GM23338 (cell line): ENCODE results near the gene GLRA2. TPM values are rescaled to one million over a fixed set of nuclear protein-coding genes. Genes with fewer than 3 reads are reported as not detected.

Experiments
- ATAC-seq: fragments of 200-7000 bp; cut with Tn5 transposase; 3 replicates; pipeline ENCODE4 v1.9.1; 2020
- DNase-seq: peaks from one replicate; pipeline ENCODE4 v3.0.0-alpha.2; 2015; ENCODE audit warnings: low spot score
- H2AFZ ChIP-seq: fragments of 200-600 bp; sonication (generic); 2 replicates; pipeline ENCODE4 v1.8.0; 2016; ENCODE audit warnings: antibody characterized with exemption, mild to moderate bottlenecking, moderate library complexity
- H3F3A ChIP-seq: fragments of 200-600 bp; sonication (generic); replicated peaks from 2 replicates; pipeline ENCODE4 v1.8.0; 2017; ENCODE audit warnings: antibody characterized with exemption, mixed run types, low read depth
- H3K27ac ChIP-seq: fragments of 200-600 bp; sonication (generic); 2 replicates; pipeline ENCODE4 v1.6.1; 2016; ENCODE audit warnings: low read depth
- H3K27me3 ChIP-seq: fragments of 200-600 bp; sonication (generic); 2 replicates; pipeline ENCODE4 v1.8.0; 2016; ENCODE audit warnings: mild to moderate bottlenecking, mixed run types, moderate library complexity; ENCODE audit not compliant: insufficient read depth
- H3K36me3 ChIP-seq: fragments of 200-600 bp; sonication (generic); 2 replicates; pipeline ENCODE4 v1.8.0; 2016; ENCODE audit warnings: mild to moderate bottlenecking; ENCODE audit not compliant: insufficient read depth
- H3K4me1 ChIP-seq: fragments of 200-600 bp; sonication (generic); 2 replicates; pipeline ENCODE4 v1.8.0; 2016; ENCODE audit warnings: mild to moderate bottlenecking, moderate library complexity; ENCODE audit not compliant: insufficient read depth
- H3K4me2 ChIP-seq: fragments of 200-600 bp; sonication (generic); 2 replicates; pipeline ENCODE4 v1.7.1; 2017; ENCODE audit warnings: mixed run types
- H3K4me3 ChIP-seq: fragments of 200-600 bp; sonication (generic); 2 replicates; pipeline ENCODE4 v1.6.1; 2016; ENCODE audit warnings: mixed run types
- H3K79me2 ChIP-seq: fragments of 200-600 bp; sonication (generic); replicated peaks from 2 replicates; pipeline ENCODE4 v1.8.0; 2017; ENCODE audit warnings: mild to moderate bottlenecking; ENCODE audit not compliant: insufficient read depth
- H3K9me2 ChIP-seq: fragments of 200-600 bp; sonication (generic); 2 replicates; pipeline ENCODE4 v1.8.0; 2017; ENCODE audit not compliant: insufficient read depth
- H4K20me1 ChIP-seq: fragments of 200-600 bp; sonication (generic); replicated peaks from 2 replicates; pipeline ENCODE4 v1.8.0; 2017; ENCODE audit warnings: mild to moderate bottlenecking; ENCODE audit not compliant: insufficient read depth
- H3K27ac Mint-ChIP-seq: 2 replicates; pipeline ENCODE4 v1.8.0; 2020; ENCODE audit warnings: inconsistent platforms, mild to moderate bottlenecking, moderate library complexity, mixed read lengths
- H3K27me3 Mint-ChIP-seq: 3 replicates; pipeline ENCODE4 v1.8.0; 2022; ENCODE audit warnings: low read depth, mild to moderate bottlenecking, moderate library complexity, mixed read lengths, inconsistent platforms; ENCODE audit not compliant: insufficient read depth, poor library complexity
- H3K36me3 Mint-ChIP-seq: 3 replicates; pipeline ENCODE4 v1.8.0; 2021; ENCODE audit warnings: low read depth, mild to moderate bottlenecking, inconsistent platforms, moderate library complexity, mixed read lengths
- H3K4me1 Mint-ChIP-seq: 3 replicates; pipeline ENCODE4 v1.8.0; 2020; ENCODE audit warnings: mild to moderate bottlenecking, inconsistent platforms, mixed read lengths
- H3K4me3 Mint-ChIP-seq: 3 replicates; pipeline ENCODE4 v1.8.0; 2021; ENCODE audit warnings: moderate library complexity, mild to moderate bottlenecking, inconsistent platforms, mixed read lengths
- H3K9me3 Mint-ChIP-seq: 3 replicates; pipeline ENCODE4 v1.8.0; 2020; ENCODE audit warnings: moderate library complexity, mild to moderate bottlenecking, inconsistent platforms, mixed read lengths
- CREB1 ChIP-seq: fragments of 250-450 bp; sonication (Bioruptor Pico); IDR thresholded peaks from 2 replicates; pipeline ENCODE4 v1.5.0; 2020; ENCODE audit warnings: low read depth, mild to moderate bottlenecking, moderate library complexity
- ETS1 ChIP-seq: IDR thresholded peaks from 2 replicates; pipeline ENCODE4 v1.6.1; 2016; ENCODE audit warnings: antibody characterized with exemption
- EZH2 ChIP-seq: fragments of 200-600 bp; sonication (generic); IDR thresholded peaks from one replicate; pipeline ENCODE4 v1.8.0; 2017; ENCODE audit warnings: antibody characterized with exemption, mild to moderate bottlenecking, low read depth; ENCODE audit not compliant: unreplicated experiment
- EZH2phosphoT487 ChIP-seq: fragments of 200-600 bp; sonication (generic); IDR thresholded peaks from one replicate; pipeline ENCODE4 v1.8.1; 2018; ENCODE audit warnings: antibody characterized with exemption; ENCODE audit not compliant: unreplicated experiment
- JUNB ChIP-seq: IDR thresholded peaks from one replicate; pipeline ENCODE4 v1.6.1; 2016; ENCODE audit warnings: antibody characterized with exemption; ENCODE audit not compliant: unreplicated experiment
- NANOG ChIP-seq: IDR thresholded peaks from 2 replicates; pipeline ENCODE4 v1.6.1; 2016; ENCODE audit warnings: antibody characterized with exemption, borderline replicate concordance
- POLR2AphosphoS5 ChIP-seq: IDR thresholded peaks from 2 replicates; pipeline ENCODE4 v1.6.1; 2016; ENCODE audit warnings: antibody characterized with exemption, low read depth
- STAT1 ChIP-seq: IDR thresholded peaks from one replicate; pipeline ENCODE4 v1.6.1; 2016; ENCODE audit warnings: antibody characterized with exemption; ENCODE audit not compliant: unreplicated experiment
- ZNF114 ChIP-seq: fragments of 250-450 bp; sonication (Bioruptor Pico); IDR thresholded peaks from 2 replicates; pipeline ENCODE4 v1.5.0; 2020; ENCODE audit warnings: mild to moderate bottlenecking, moderate library complexity
- ZNF331 ChIP-seq: fragments of 250-450 bp; sonication (Bioruptor Pico); IDR thresholded peaks from 2 replicates; pipeline ENCODE4 v1.5.0; 2020; ENCODE audit warnings: low read depth, mild to moderate bottlenecking, moderate library complexity
- polyA plus RNA-seq: library from polyadenylated mRNA; unstranded; fragments of >200 nt; fragmentation: Nextera tagmentation; extraction: Ambion mirVana; gene quantifications from 2 replicates; pipeline ENCODE4 v1.2.1, GENCODE V29; 2016
- total RNA-seq: library from RNA; depleted of rRNA; stranded (reverse); fragments of >200 nt; shearing (Covaris generic); gene quantifications from 2 replicates; pipeline ENCODE4 v1.2.3, GENCODE V29; 2014
- TF ChIP-seq, protein P1 (sequence below), 2 experiments: fragments of 200-600 bp in 1 of 2; sonication (generic) in 1 of 2; conservative IDR thresholded peaks; 2 replicates each; pipeline versions ENCODE4 v1.5.1 to v1.6.1; 2016 to 2017; ENCODE audit warnings: antibody characterized with exemption in 2 of 2, low read depth in 2 of 2, mild to moderate bottlenecking in 2 of 2, moderate library complexity in 1 of 2
- TF ChIP-seq, protein P2 (sequence below): IDR thresholded peaks from one replicate; pipeline ENCODE4 v1.6.1; 2018; ENCODE audit warnings: antibody characterized with exemption; ENCODE audit not compliant: unreplicated experiment
- TF ChIP-seq, protein P3 (sequence below): fragments of 250-450 bp; sonication (Bioruptor Pico); IDR thresholded peaks from 2 replicates; pipeline ENCODE4 v1.5.0; 2020; ENCODE audit warnings: mild to moderate bottlenecking, moderate library complexity

The GLRA2 gene
- total and polyA plus RNA-seq, 2 experiments from 2014 or later, result not detected

DNA sequence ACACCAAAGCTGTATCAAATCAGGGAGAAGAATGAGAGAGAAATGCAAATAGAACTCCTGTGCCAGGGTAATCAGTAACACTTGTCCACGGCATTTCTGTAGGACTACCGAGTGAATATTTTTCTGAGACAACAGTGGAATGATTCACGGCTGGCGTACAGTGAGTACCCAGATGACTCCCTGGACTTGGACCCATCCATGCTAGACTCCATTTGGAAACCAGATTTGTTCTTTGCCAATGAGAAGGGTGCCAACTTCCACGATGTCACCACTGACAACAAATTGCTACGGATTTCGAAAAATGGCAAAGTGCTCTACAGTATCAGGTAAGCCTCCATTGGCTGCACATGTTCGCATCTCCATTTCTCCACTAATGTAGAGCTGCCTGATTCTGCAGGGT is 51.7 kb downstream of the GLRA2 start:
- Mint-ChIP-seq H3K4me1 (no peaks in the 10 kb centered on the region), H3K36me3 (no peaks in the 10 kb centered on the region)
- no peaks in the 10 kb centered on the region for H3K9me2 ChIP-seq

More for the DNA sequence above, 51.7 kb downstream of the GLRA2 start:
- no peak overlapping the region for H3K4me3 Mint-ChIP-seq
- Histone ChIP-seq H4K20me1 (no peaks in the 10 kb centered on the region), H3K27ac (no peak overlapping the region), H2AFZ (no peak overlapping the region), H3K79me2 (no peaks in the 10 kb centered on the region), H3K4me1 (no peaks in the 10 kb centered on the region), H3K4me3 (no peak overlapping the region), H3K4me2 (no peak overlapping the region), H3F3A (no peaks in the 10 kb centered on the region), H3K36me3 (no peaks in the 10 kb centered on the region), H3K27me3 (no peaks in the 10 kb centered on the region)
- ATAC-seq, result no peak
- no peak for DNase-seq
- TF ChIP-seq EZH2phosphoT487, result no peak
- no peak for TF ChIP-seq EZH2
- TF ChIP-seq, protein P1, sequence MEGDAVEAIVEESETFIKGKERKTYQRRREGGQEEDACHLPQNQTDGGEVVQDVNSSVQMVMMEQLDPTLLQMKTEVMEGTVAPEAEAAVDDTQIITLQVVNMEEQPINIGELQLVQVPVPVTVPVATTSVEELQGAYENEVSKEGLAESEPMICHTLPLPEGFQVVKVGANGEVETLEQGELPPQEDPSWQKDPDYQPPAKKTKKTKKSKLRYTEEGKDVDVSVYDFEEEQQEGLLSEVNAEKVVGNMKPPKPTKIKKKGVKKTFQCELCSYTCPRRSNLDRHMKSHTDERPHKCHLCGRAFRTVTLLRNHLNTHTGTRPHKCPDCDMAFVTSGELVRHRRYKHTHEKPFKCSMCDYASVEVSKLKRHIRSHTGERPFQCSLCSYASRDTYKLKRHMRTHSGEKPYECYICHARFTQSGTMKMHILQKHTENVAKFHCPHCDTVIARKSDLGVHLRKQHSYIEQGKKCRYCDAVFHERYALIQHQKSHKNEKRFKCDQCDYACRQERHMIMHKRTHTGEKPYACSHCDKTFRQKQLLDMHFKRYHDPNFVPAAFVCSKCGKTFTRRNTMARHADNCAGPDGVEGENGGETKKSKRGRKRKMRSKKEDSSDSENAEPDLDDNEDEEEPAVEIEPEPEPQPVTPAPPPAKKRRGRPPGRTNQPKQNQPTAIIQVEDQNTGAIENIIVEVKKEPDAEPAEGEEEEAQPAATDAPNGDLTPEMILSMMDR (conservative IDR thresholded peaks at IDR 0.05; ENCODE audit: low read depth in 2 of 2), result no peak
- no peak for TF ChIP-seq CREB1 (CRISPR knock-in tag)
- no peak for TF ChIP-seq ZNF114 (CRISPR knock-in tag)
- TF ChIP-seq JUNB, result no peak
- no peak for TF ChIP-seq POLR2AphosphoS5
- TF ChIP-seq, protein P2, sequence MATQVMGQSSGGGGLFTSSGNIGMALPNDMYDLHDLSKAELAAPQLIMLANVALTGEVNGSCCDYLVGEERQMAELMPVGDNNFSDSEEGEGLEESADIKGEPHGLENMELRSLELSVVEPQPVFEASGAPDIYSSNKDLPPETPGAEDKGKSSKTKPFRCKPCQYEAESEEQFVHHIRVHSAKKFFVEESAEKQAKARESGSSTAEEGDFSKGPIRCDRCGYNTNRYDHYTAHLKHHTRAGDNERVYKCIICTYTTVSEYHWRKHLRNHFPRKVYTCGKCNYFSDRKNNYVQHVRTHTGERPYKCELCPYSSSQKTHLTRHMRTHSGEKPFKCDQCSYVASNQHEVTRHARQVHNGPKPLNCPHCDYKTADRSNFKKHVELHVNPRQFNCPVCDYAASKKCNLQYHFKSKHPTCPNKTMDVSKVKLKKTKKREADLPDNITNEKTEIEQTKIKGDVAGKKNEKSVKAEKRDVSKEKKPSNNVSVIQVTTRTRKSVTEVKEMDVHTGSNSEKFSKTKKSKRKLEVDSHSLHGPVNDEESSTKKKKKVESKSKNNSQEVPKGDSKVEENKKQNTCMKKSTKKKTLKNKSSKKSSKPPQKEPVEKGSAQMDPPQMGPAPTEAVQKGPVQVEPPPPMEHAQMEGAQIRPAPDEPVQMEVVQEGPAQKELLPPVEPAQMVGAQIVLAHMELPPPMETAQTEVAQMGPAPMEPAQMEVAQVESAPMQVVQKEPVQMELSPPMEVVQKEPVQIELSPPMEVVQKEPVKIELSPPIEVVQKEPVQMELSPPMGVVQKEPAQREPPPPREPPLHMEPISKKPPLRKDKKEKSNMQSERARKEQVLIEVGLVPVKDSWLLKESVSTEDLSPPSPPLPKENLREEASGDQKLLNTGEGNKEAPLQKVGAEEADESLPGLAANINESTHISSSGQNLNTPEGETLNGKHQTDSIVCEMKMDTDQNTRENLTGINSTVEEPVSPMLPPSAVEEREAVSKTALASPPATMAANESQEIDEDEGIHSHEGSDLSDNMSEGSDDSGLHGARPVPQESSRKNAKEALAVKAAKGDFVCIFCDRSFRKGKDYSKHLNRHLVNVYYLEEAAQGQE, result no peak
- no peak for TF ChIP-seq ZNF331 (CRISPR knock-in tag)
- no peak for TF ChIP-seq ETS1
- no peak for TF ChIP-seq NANOG
- TF ChIP-seq STAT1, result no peak
- TF ChIP-seq, protein P3, sequence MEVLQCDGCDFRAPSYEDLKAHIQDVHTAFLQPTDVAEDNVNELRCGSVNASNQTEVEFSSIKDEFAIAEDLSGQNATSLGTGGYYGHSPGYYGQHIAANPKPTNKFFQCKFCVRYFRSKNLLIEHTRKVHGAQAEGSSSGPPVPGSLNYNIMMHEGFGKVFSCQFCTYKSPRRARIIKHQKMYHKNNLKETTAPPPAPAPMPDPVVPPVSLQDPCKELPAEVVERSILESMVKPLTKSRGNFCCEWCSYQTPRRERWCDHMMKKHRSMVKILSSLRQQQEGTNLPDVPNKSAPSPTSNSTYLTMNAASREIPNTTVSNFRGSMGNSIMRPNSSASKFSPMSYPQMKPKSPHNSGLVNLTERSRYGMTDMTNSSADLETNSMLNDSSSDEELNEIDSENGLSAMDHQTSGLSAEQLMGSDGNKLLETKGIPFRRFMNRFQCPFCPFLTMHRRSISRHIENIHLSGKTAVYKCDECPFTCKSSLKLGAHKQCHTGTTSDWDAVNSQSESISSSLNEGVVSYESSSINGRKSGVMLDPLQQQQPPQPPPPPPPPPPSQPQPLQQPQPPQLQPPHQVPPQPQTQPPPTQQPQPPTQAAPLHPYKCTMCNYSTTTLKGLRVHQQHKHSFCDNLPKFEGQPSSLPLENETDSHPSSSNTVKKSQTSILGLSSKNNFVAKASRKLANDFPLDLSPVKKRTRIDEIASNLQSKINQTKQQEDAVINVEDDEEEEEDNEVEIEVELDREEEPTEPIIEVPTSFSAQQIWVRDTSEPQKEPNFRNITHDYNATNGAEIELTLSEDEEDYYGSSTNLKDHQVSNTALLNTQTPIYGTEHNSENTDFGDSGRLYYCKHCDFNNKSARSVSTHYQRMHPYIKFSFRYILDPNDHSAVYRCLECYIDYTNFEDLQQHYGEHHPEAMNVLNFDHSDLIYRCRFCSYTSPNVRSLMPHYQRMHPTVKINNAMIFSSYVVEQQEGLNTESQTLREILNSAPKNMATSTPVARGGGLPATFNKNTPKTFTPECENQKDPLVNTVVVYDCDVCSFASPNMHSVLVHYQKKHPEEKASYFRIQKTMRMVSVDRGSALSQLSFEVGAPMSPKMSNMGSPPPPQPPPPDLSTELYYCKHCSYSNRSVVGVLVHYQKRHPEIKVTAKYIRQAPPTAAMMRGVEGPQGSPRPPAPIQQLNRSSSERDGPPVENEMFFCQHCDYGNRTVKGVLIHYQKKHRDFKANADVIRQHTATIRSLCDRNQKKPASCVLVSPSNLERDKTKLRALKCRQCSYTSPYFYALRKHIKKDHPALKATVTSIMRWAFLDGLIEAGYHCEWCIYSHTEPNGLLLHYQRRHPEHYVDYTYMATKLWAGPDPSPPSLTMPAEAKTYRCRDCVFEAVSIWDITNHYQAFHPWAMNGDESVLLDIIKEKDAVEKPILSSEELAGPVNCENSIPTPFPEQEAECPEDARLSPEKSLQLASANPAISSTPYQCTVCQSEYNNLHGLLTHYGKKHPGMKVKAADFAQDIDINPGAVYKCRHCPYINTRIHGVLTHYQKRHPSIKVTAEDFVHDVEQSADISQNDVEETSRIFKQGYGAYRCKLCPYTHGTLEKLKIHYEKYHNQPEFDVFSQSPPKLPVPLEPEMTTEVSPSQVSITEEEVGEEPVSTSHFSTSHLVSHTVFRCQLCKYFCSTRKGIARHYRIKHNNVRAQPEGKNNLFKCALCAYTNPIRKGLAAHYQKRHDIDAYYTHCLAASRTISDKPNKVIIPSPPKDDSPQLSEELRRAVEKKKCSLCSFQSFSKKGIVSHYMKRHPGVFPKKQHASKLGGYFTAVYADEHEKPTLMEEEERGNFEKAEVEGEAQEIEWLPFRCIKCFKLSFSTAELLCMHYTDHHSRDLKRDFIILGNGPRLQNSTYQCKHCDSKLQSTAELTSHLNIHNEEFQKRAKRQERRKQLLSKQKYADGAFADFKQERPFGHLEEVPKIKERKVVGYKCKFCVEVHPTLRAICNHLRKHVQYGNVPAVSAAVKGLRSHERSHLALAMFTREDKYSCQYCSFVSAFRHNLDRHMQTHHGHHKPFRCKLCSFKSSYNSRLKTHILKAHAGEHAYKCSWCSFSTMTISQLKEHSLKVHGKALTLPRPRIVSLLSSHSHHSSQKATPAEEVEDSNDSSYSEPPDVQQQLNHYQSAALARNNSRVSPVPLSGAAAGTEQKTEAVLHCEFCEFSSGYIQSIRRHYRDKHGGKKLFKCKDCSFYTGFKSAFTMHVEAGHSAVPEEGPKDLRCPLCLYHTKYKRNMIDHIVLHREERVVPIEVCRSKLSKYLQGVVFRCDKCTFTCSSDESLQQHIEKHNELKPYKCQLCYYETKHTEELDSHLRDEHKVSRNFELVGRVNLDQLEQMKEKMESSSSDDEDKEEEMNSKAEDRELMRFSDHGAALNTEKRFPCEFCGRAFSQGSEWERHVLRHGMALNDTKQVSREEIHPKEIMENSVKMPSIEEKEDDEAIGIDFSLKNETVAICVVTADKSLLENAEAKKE (CRISPR knock-in tag), result no peak
- H3K27me3 Mint-ChIP-seq, result no peaks in the 10 kb centered on the region
- no peaks in the 10 kb centered on the region for H3K9me3 Mint-ChIP-seq
- H3K27ac Mint-ChIP-seq, result no peak overlapping the region
